ENCODE data around the gene GABRR1. TPM values are rescaled to one million over a fixed set of nuclear protein-coding genes. Genes with fewer than 3 reads are reported as not detected.

GABRR1 gene
- total and polyA plus RNA-seq, 2 of the 13 experiments (the other 11 are each of a cell fraction or from before 2014, with no cell fraction given), result not detected

- TF ChIP-seq ZNF292 (CRISPR knock-in tag; IDR thresholded peaks at IDR 0.05; ENCODE audit: borderline replicate concordance, low read depth) (no peak), ZNF790 (CRISPR knock-in tag; IDR thresholded peaks at IDR 0.05; ENCODE audit: borderline replicate concordance) (no peak), GZF1 (CRISPR knock-in tag; IDR thresholded peaks at IDR 0.05) (no peak), IKZF1 (IDR thresholded peaks at IDR 0.05) (no peak), GMEB2 (CRISPR knock-in tag; IDR thresholded peaks at IDR 0.05; ENCODE audit: low read depth) (no peak), ELF4 (CRISPR knock-in tag; IDR thresholded peaks at IDR 0.05; ENCODE audit: borderline replicate concordance) (no peak), ZSCAN29 (CRISPR knock-in tag; conservative IDR thresholded peaks at IDR 0.05) (no peak), KDM3A (CRISPR knock-in tag; IDR thresholded peaks at IDR 0.05; ENCODE audit: low read depth) (no peak), ATF5 (CRISPR knock-in tag; IDR thresholded peaks at IDR 0.05; ENCODE audit: low read depth) (no peak), ZBED4 (CRISPR knock-in tag; IDR thresholded peaks at IDR 0.05; ENCODE audit: borderline replicate concordance) (no peak), TP53 (CRISPR knock-in tag; conservative IDR thresholded peaks at IDR 0.05) (no peak), TMF1 (CRISPR knock-in tag; IDR thresholded peaks at IDR 0.05; ENCODE audit: low read depth) (no peak), ZNF776 (CRISPR knock-in tag; IDR thresholded peaks at IDR 0.05) (no peak), ZNF761 (CRISPR knock-in tag; conservative IDR thresholded peaks at IDR 0.05) (no peak), NONO (IDR thresholded peaks at IDR 0.05) (no peak), NONO (CRISPR knock-in tag; conservative IDR thresholded peaks at IDR 0.05) (no peak), NR0B2 (CRISPR knock-in tag; IDR thresholded peaks at IDR 0.05) (no peak), NFE2 (CRISPR knock-in tag; IDR thresholded peaks at IDR 0.05) (no peak), ZNF670 (CRISPR knock-in tag; IDR thresholded peaks at IDR 0.05; ENCODE audit: borderline replicate concordance) (no peak), ZBTB2 (CRISPR knock-in tag; IDR thresholded peaks at IDR 0.05; ENCODE audit: low read depth) (no peak)
These were observed 76.6 kb downstream of the GABRR1 start (continued) for GRCh38 chr6:89140347-89141156.
